Fibroblast of pulmonary artery (primary cell): ENCODE results near the gene PCDH15.

Experiments
- DNase-seq: peaks from one replicate; pipeline ENCODE4 v3.0.0-alpha.2; 2010; ENCODE audit warnings: low read depth
- H3K4me3 ChIP-seq: replicated peaks from 2 replicates; pipeline ENCODE4 v1.5.1; 2011; ENCODE audit warnings: low read depth, mild to moderate bottlenecking, control low read depth, low read length, moderate library complexity
- TF ChIP-seq, protein P1 (sequence below): IDR thresholded peaks from 2 replicates; pipeline ENCODE4 v1.5.1; 2011; ENCODE audit warnings: mild to moderate bottlenecking, control low read depth, low read length, inconsistent platforms; ENCODE audit errors: missing control alignments

The PCDH15 gene

DNA sequence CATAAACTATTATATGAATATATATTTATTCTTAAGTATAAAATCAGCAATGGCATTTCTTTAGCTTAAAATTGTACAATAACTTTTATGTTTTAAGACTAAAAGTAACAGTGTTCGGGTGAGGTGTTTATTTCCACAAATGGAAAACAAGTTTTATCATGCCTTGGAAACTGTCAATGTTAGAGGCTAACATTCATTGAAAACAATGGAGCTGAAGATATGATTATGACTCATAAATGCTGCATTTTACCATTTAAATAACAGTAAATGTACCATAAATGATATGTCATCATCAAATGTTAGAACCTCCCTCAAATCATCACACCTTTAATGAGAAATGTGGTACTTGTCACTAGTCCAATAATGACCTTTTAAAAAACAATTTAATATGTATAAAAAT lies 897.3 kb downstream of the PCDH15 start:
- no peak for DNase-seq
- TF ChIP-seq, protein P1, sequence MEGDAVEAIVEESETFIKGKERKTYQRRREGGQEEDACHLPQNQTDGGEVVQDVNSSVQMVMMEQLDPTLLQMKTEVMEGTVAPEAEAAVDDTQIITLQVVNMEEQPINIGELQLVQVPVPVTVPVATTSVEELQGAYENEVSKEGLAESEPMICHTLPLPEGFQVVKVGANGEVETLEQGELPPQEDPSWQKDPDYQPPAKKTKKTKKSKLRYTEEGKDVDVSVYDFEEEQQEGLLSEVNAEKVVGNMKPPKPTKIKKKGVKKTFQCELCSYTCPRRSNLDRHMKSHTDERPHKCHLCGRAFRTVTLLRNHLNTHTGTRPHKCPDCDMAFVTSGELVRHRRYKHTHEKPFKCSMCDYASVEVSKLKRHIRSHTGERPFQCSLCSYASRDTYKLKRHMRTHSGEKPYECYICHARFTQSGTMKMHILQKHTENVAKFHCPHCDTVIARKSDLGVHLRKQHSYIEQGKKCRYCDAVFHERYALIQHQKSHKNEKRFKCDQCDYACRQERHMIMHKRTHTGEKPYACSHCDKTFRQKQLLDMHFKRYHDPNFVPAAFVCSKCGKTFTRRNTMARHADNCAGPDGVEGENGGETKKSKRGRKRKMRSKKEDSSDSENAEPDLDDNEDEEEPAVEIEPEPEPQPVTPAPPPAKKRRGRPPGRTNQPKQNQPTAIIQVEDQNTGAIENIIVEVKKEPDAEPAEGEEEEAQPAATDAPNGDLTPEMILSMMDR: no peak
- H3K4me3 ChIP-seq: no peak overlapping the region

DNA sequence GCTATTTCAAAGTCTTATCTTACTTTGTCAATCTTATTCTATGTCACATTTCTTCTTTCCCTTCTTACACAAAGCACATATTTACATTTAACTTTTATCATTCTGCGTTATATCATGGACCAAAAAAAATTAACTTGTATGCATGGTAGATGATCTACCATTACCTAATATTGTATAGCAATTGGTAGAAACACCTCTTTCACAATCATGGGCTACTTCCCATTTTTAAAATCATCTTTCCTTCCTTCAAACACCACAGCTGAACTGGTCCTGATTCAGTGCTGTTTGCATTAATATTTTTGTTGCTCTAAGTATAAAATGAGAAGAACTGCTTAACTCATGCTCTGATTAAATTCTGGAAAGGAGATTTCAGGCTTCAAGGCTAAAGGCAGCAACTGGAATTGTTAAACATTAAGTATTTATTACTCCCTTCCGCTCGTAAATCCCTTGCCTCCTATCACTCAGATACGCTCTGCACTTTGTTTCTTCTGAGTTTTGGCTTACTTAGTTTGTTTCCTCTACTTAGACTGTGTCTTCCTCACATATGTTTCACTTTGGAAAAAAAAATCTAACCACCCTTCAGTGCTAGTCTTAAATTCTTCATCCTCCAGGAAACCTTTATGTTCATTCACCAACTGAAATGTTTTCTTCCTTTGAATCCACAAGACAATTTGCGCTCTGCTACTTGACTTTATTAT lies 901.4 kb downstream of the PCDH15 start:
- no peak for DNase-seq
- TF ChIP-seq, protein P1: no peak
- no peak overlapping the region for H3K4me3 ChIP-seq

DNA sequence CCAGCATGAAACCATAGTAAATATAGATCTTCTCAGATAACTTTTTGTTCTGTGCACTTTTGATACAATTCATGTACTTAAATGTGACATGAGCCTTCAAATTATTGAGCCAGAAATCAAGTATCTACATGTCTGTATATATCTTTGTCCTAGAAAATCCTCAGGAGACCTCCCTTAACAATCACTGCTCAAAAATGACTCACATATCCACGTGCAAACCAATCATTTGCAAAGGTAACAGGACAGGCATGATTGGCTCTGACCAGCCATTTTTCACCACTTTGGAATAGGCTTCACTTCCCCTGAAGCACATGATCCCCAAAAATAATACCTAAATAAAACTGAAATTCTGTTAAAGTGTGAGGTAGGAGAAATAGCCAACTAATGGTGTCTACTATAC lies 902.5 kb downstream of the PCDH15 start:
- DNase-seq: no peak

GRCh38 chr10:53894145-53894544 lies 906.9 kb downstream of the PCDH15 start:
- TF ChIP-seq, protein P1: no peak
- no peak overlapping the region for H3K4me3 ChIP-seq
- no peak for DNase-seq

More for the DNA sequence above, 902.5 kb downstream of the PCDH15 start:
- TF ChIP-seq, protein P1: no peak
- no peak overlapping the region for H3K4me3 ChIP-seq

GRCh38 chr10:53893061-53893460 lies 908.0 kb downstream of the PCDH15 start:
- DNase-seq: no peak
- H3K4me3 ChIP-seq: no peak overlapping the region
- TF ChIP-seq, protein P1: no peak

DNA sequence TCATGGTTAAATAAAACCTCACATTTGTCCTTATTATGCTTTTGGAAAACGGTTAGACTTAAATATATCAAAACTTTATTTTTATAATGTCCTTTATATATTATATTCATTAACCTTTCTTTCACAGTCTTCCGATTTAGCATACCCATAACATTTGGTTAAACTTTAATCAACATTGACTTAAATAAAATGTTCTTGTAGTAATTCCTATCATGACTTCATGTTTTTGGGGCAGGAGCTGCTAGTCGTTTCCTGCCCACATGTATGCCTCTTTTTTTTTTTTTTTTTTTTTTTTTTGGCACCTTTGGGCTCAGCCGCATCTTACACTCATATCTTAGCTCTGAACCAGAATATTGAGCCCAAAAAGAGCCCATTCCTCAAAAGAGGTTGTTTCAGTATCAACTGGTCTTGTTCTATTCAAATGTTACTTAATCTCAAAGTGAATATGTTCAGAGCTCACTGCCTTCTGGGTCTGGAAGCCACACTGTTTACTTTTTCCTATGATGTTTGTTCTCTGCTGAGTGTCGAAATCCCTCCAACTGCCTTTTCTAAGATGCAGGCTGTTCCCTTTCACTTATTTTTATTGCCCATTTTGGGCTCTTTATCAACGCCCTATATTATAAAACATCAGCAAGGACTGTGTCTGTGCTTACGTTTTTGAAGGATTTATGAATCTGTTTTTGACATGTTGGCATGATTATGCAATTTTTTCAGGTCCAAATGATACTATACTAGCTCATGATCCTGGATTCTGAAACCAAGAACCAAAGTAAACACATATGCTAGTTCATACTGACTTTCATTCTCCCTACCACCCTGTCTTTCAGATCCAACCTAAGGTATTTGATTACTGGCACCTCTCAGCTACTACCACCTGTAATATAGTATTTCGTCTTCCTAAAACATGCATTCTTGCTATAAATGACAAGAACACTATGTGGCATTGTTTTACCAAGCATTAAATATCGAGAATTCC lies 914.4 kb downstream of the PCDH15 start:
- TF ChIP-seq, protein P1: no peak
- DNase-seq: no peak
- no peak overlapping the region for H3K4me3 ChIP-seq
